A549 treated with CORT108297 at 1 μM for 4 hours (cell line): ENCODE measurements around the gene CCL25. TPM values are rescaled to one million over a fixed set of nuclear protein-coding genes. Genes with fewer than 3 reads are reported as not detected.

ENCODE experiments used
- total RNA-seq: library from RNA; stranded (reverse); fragments of 200-300 nt; extraction: Qiagen RNA extraction; gene quantifications from 5 replicates; pipeline ENCODE4 v1.2.3, GENCODE V29; 2022

The CCL25 gene
- total RNA-seq, result not detected in 5 replicates

DNA sequence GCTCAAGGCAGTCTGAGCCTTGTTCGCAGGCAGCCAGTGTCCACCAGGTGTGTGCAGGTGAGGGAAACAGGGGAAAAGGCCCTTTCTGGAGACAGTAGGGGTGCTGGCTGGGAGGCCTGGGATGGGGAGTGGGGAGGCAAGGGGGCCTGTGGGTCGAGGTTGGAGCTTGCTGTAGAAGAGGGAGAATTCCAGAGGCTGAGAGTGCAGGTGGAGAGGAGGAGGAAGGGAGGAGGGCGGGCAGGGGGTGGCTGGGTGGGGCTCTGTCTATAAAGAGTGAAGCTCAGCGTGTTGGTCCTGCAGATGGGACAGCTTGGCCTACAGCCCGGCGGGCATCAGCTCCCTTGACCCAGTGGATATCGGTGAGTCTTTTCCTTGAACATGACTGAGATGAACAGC lies at the start of gene CCL25:
CCL25 (plus strand) TSS at position 297 of the 396 bp plus-strand sequence. CDS start 290 bp downstream, outside the sequence.

DNA sequence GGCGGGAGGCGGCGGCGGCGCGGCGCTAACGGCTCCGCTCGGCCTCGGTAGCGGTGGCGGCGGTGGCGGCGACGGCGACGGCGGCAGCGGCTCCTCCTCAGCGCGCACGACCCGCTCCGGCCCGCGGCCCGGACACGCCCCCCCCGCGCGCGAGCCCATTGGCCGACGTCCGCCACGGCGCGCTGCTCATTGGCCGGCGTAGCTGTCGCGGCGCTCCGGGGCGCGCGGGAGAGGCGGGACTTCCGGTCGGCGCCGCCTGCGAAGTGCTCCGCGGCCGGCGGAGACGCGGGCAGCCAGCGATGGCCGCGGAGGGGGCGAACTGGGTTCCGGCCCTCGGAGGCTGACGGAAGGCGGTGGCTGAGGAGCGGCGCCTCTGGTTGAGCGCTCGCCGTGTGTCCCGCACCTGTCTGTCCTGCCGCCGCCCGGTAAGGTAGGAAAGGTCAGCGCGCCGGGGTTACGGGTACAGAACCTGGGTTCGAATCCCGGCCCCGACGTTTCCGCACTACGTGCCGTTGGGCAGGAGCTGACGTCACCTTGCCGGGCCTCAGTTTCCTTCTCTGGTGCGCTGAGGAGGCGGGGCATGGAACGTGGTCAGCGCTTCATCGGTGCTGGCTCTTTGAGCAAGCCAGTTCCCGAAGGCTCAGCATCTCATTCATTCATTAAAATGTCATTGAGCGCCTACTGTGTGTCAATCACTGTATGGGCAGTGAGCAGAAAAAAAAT lies 46.9 kb upstream of the CCL25 start, which contains the start of gene ELAVL1:
ELAVL1 (minus strand) TSS at position 108 of the 723 bp plus-strand sequence. CDS start 13,826 bp downstream, outside the sequence.

Other genes with a start within 250 kb of the CCL25 start
- gene EVI5L, start 222.5 kb upstream of the CCL25 start, total RNA-seq, result 1.2 to 2.1 TPM (median 1.6 TPM) in 5 replicates
- gene PRR36, start 178.4 kb upstream of the CCL25 start, total RNA-seq, result 0.22 to 0.48 TPM (median 0.37 TPM) in 5 replicates
- gene LRRC8E, start 164.2 kb upstream of the CCL25 start, total RNA-seq, result 4.9 to 7.9 TPM (median 6.4 TPM) in 5 replicates
- 12.3 to 18.3 TPM (median 17.0 TPM) in 5 replicates for gene MAP2K7, start 148.9 kb upstream of the CCL25 start, total RNA-seq
- 0.73 to 2.3 TPM (median 2.1 TPM) in 5 replicates for gene TGFBR3L, start 137.9 kb upstream of the CCL25 start, total RNA-seq
- gene SNAPC2, start 132.4 kb upstream of the CCL25 start, total RNA-seq, result 20.5 to 32.0 TPM (median 30.8 TPM) in 5 replicates
- gene CTXN1, start 126.6 kb upstream of the CCL25 start, total RNA-seq, result 8.5 to 24.3 TPM (median 22.2 TPM) in 5 replicates
- gene TIMM44, start 109.1 kb upstream of the CCL25 start, total RNA-seq, result 26.8 to 32.5 TPM (median 29.3 TPM) in 5 replicates
- gene ELAVL1, start 47.1 kb upstream of the CCL25 start, total RNA-seq, result 61.7 to 69.8 TPM (median 66.7 TPM) in 5 replicates
- 0.01 TPM in 3 of 5 replicates, not detected in the others for gene FBN3, start 96.8 kb downstream of the CCL25 start, total RNA-seq
- 2.5 to 3.4 TPM (median 3.3 TPM) in 5 replicates for gene CERS4, start 156.6 kb downstream of the CCL25 start, total RNA-seq